Retina (tissue), 1 donor: ENCODE data around the gene AUTS2.
"Not testable (repeated sequence)": the region's sequence is repeated elsewhere in the genome, so short reads cannot be mapped to it uniquely, and the experiment has no call there.

ENCODE experiments used
- DNase-seq: peaks from one replicate; pipeline ENCODE4 v3.0.0-alpha.2; 2016

AUTS2 gene

GRCh38 chr7:69768986-69769595 lies 170.8 kb downstream of the AUTS2 start:
- no peak for DNase-seq

- DNase-seq: no peak
These were observed 171.6 kb downstream of the AUTS2 start for GRCh38 chr7:69769826-69770225.

- DNase-seq: no peak
These were observed 172.3 kb downstream of the AUTS2 start for GRCh38 chr7:69770613-69771012.

- no peak for DNase-seq
These were observed 174.6 kb downstream of the AUTS2 start for GRCh38 chr7:69772718-69773436.

GRCh38 chr7:69773535-69774225 lies 175.4 kb downstream of the AUTS2 start:
- DNase-seq: no peak

- no peak for DNase-seq
These were observed 177.0 kb downstream of the AUTS2 start for GRCh38 chr7:69775231-69775771.

GRCh38 chr7:69776611-69777010 lies 178.3 kb downstream of the AUTS2 start:
- no peak for DNase-seq

GRCh38 chr7:69778138-69778537 lies 179.9 kb downstream of the AUTS2 start:
- no peak for DNase-seq

- no peak for DNase-seq
These were observed 182.1 kb downstream of the AUTS2 start for GRCh38 chr7:69780379-69780778.

- no peak for DNase-seq
These were observed 183.2 kb downstream of the AUTS2 start for GRCh38 chr7:69781412-69781846.

GRCh38 chr7:69782917-69783684 lies 184.8 kb downstream of the AUTS2 start:
- DNase-seq: no peak

- not testable (repeated sequence) for DNase-seq
These were observed 187.9 kb downstream of the AUTS2 start for GRCh38 chr7:69786130-69786529.

- no peak for DNase-seq
These were observed 188.6 kb downstream of the AUTS2 start for GRCh38 chr7:69786730-69787395.

GRCh38 chr7:69787736-69788431 lies 189.6 kb downstream of the AUTS2 start:
- no peak for DNase-seq

- DNase-seq: no peak
These were observed 191.3 kb downstream of the AUTS2 start for GRCh38 chr7:69789563-69789962.

- DNase-seq: peak; percentile 73
These were observed 192.9 kb downstream of the AUTS2 start for GRCh38 chr7:69790977-69791724.

GRCh38 chr7:69791739-69792138 lies 193.5 kb downstream of the AUTS2 start:
- DNase-seq: no peak

- DNase-seq: no peak
These were observed 197.7 kb downstream of the AUTS2 start for GRCh38 chr7:69795932-69796331.

- DNase-seq: no peak
These were observed 198.1 kb downstream of the AUTS2 start for GRCh38 chr7:69796416-69796815.

- no peak for DNase-seq
These were observed 200.9 kb downstream of the AUTS2 start for GRCh38 chr7:69799048-69799697.
